ENCODE data around the gene SUGCT.

The SUGCT gene

GRCh38 chr7:40716052-40716451 lies 581.2 kb downstream of the SUGCT start:
- no peak for TF ChIP-seq POLR2AphosphoS5 (IDR thresholded peaks at IDR 0.05; ENCODE audit: low read depth, low read length)

- TF ChIP-seq SIN3A (IDR thresholded peaks at IDR 0.05; ENCODE audit: borderline replicate concordance, insufficient read depth, low read length), result no peak
- no peak for TF ChIP-seq POLR2AphosphoS5 (IDR thresholded peaks at IDR 0.05; ENCODE audit: low read depth, low read length)
- no peak for TF ChIP-seq TAF1 (IDR thresholded peaks at IDR 0.05; ENCODE audit: borderline replicate concordance, insufficient read depth, low read length)
- TF ChIP-seq REST (IDR thresholded peaks at IDR 0.05; ENCODE audit: insufficient read depth in 1 of 2, low read depth in 2 of 2, low read length in 2 of 2), result no peak
Measured at GRCh38 chr7:40717242-40717641, 582.4 kb downstream of the SUGCT start.

GRCh38 chr7:40720416-40720815 lies 585.6 kb downstream of the SUGCT start:
- no peak for TF ChIP-seq POLR2AphosphoS5 (IDR thresholded peaks at IDR 0.05; ENCODE audit: low read depth, low read length)

- TF ChIP-seq POLR2AphosphoS5 (IDR thresholded peaks at IDR 0.05; ENCODE audit: low read depth, low read length) (no peak), TAF1 (IDR thresholded peaks at IDR 0.05; ENCODE audit: borderline replicate concordance, insufficient read depth, low read length) (no peak), FOXP2 (optimal IDR thresholded peaks at IDR 0.05; ENCODE audit: borderline replicate concordance, extremely low read depth, extremely low read length, insufficient read depth) (no peak), SIN3A (IDR thresholded peaks at IDR 0.05; ENCODE audit: borderline replicate concordance, insufficient read depth, low read length) (no peak), REST (IDR thresholded peaks at IDR 0.05; ENCODE audit: insufficient read depth in 1 of 2, low read depth in 2 of 2, low read length in 2 of 2) (no peak)
Measured at GRCh38 chr7:40721342-40721949, 586.6 kb downstream of the SUGCT start.

GRCh38 chr7:40722242-40722641 lies 587.4 kb downstream of the SUGCT start:
- TF ChIP-seq SIN3A (IDR thresholded peaks at IDR 0.05; ENCODE audit: borderline replicate concordance, insufficient read depth, low read length) (no peak), TAF1 (IDR thresholded peaks at IDR 0.05; ENCODE audit: borderline replicate concordance, insufficient read depth, low read length) (no peak), FOXP2 (optimal IDR thresholded peaks at IDR 0.05; ENCODE audit: borderline replicate concordance, extremely low read depth, extremely low read length, insufficient read depth) (no peak), REST (IDR thresholded peaks at IDR 0.05; ENCODE audit: insufficient read depth in 1 of 2, low read depth in 2 of 2, low read length in 2 of 2) (no peak), POLR2AphosphoS5 (IDR thresholded peaks at IDR 0.05; ENCODE audit: low read depth, low read length) (no peak)

- TF ChIP-seq POLR2AphosphoS5 (IDR thresholded peaks at IDR 0.05; ENCODE audit: low read depth, low read length) (no peak), SIN3A (IDR thresholded peaks at IDR 0.05; ENCODE audit: borderline replicate concordance, insufficient read depth, low read length) (no peak), REST (IDR thresholded peaks at IDR 0.05; ENCODE audit: insufficient read depth in 1 of 2, low read depth in 2 of 2, low read length in 2 of 2) (no peak), FOXP2 (optimal IDR thresholded peaks at IDR 0.05; ENCODE audit: borderline replicate concordance, extremely low read depth, extremely low read length, insufficient read depth) (no peak), TAF1 (IDR thresholded peaks at IDR 0.05; ENCODE audit: borderline replicate concordance, insufficient read depth, low read length) (no peak)
Measured at GRCh38 chr7:40723829-40724228, 589.0 kb downstream of the SUGCT start.
